Stimulated activated CD4-positive, alpha-beta T cell treated with anti-CD3 and anti-CD28 coated beads, Interleukin-15, amount 100 ng/mL, for 48 hours (primary cell): ENCODE data around the gene PLA2G2D.

Experiments
- DNase-seq, 2 donors: peaks; one replicate each; pipeline ENCODE4 v3.0.0-alpha.2; 2020; ENCODE audit warnings: low read depth in 2 of 2

Gene PLA2G2D

GRCh38 chr1:20089328-20090077 is 29.8 kb downstream of the PLA2G2D start:
- DNase-seq, result no peak

GRCh38 chr1:20087668-20088067 is 31.7 kb downstream of the PLA2G2D start:
- no peak for DNase-seq

- DNase-seq, result no peak
Observed at GRCh38 chr1:20086800-20087199, 32.5 kb downstream of the PLA2G2D start.

- DNase-seq, result no peak
Observed at GRCh38 chr1:20083178-20083944, 36.0 kb downstream of the PLA2G2D start.

- no peak for DNase-seq
Observed at GRCh38 chr1:20082772-20083171, 36.6 kb downstream of the PLA2G2D start.

GRCh38 chr1:20081353-20081810 is 38.0 kb downstream of the PLA2G2D start:
- no peak for DNase-seq

- no peak for DNase-seq
Observed at GRCh38 chr1:20080441-20081352, 38.6 kb downstream of the PLA2G2D start.

GRCh38 chr1:20079661-20080305 is 39.6 kb downstream of the PLA2G2D start:
- no peak for DNase-seq

GRCh38 chr1:20078711-20079110 is 40.6 kb downstream of the PLA2G2D start:
- DNase-seq, result no peak

- DNase-seq, result no peak
Observed at GRCh38 chr1:20078171-20078651, 41.1 kb downstream of the PLA2G2D start.

GRCh38 chr1:20076710-20077461 is 42.5 kb downstream of the PLA2G2D start:
- DNase-seq, result no peak

GRCh38 chr1:20076223-20076622 is 43.1 kb downstream of the PLA2G2D start:
- no peak for DNase-seq

- DNase-seq, result no peak
Observed at GRCh38 chr1:20075345-20075744, 44.0 kb downstream of the PLA2G2D start.

GRCh38 chr1:20074725-20075171 is 44.6 kb downstream of the PLA2G2D start:
- no peak for DNase-seq

GRCh38 chr1:20074055-20074724 is 45.1 kb downstream of the PLA2G2D start:
- no peak for DNase-seq

- no peak for DNase-seq
Observed at GRCh38 chr1:20073256-20073655, 46.1 kb downstream of the PLA2G2D start.

GRCh38 chr1:20072771-20073170 is 46.6 kb downstream of the PLA2G2D start:
- DNase-seq, result no peak

- no peak for DNase-seq
Observed at GRCh38 chr1:20071416-20071815, 47.9 kb downstream of the PLA2G2D start.

GRCh38 chr1:20070357-20070756 is 49.0 kb downstream of the PLA2G2D start:
- DNase-seq, result no peak

GRCh38 chr1:20069874-20070273 is 49.5 kb downstream of the PLA2G2D start, which contains the start of gene PLA2G5:
TSS of gene PLA2G5 (plus strand) at chr1:20070194. CDS start at chr1:20084831, 14,637 bp downstream.
- DNase-seq, result no peak
